Transverse colon (tissue), 4 donors: ENCODE data around the gene FANCC. TPM values are rescaled to one million over a fixed set of nuclear protein-coding genes. Genes with fewer than 3 reads are reported as not detected.

Source experiments
- DNase-seq: peaks from one replicate; pipeline ENCODE4 v3.0.0-alpha.2; 2019
- H3K27ac ChIP-seq, 4 donors: fragments of 200-600 bp; sonication (generic); 2 replicates each; pipeline ENCODE4 v1.5.1; 2016 to 2018; ENCODE audit warnings: inconsistent platforms in 4 of 4
- H3K27me3 ChIP-seq: fragments of 200-600 bp; sonication (generic); 2 replicates; pipeline ENCODE4 v1.5.1; 2017; ENCODE audit warnings: inconsistent platforms
- H3K36me3 ChIP-seq, 4 donors: fragments of 200-600 bp; sonication (generic); 2 replicates each; pipeline ENCODE4 v1.5.1; 2017 to 2019; ENCODE audit warnings: inconsistent platforms in 4 of 4
- H3K4me1 ChIP-seq, 4 donors: fragments of 200-600 bp; sonication (generic); 2 replicates each; pipeline ENCODE4 v1.5.1; 2017 to 2020; ENCODE audit warnings: inconsistent platforms in 4 of 4
- H3K4me3 ChIP-seq, 4 donors: fragments of 200-600 bp; sonication (generic); 1 replicate in 1 of 4; 2 replicates in 3 of 4; pipeline versions ENCODE4 v1.5.1 to v1.6.1; 2017 to 2019; ENCODE audit warnings: inconsistent platforms in 4 of 4
- H3K9me3 ChIP-seq, 2 donors: fragments of 200-600 bp; sonication (generic); 2 replicates each; pipeline ENCODE4 v1.5.1; 2017 to 2019; ENCODE audit warnings: inconsistent platforms in 2 of 2
- CTCF ChIP-seq, 5 experiments: fragments of 200-600 bp in 3 of 5; fragments of 450-650 bp in 2 of 5; sonication (generic) in 3 of 5; IDR thresholded peaks; 1 replicate in 2 of 5; 2 replicates in 3 of 5; pipeline ENCODE4 v1.5.1; 2016 to 2017; ENCODE audit warnings: antibody characterized with exemption in 5 of 5, inconsistent platforms in 3 of 5, mild to moderate bottlenecking in 2 of 5, moderate library complexity in 1 of 5
- EP300 ChIP-seq: sonication (generic); formaldehyde crosslinking; IDR thresholded peaks from one replicate; pipeline ENCODE4 v1.6.1; 2017; ENCODE audit warnings: antibody characterized with exemption, low read depth
- POLR2A ChIP-seq: fragments of 450-650 bp; IDR thresholded peaks from one replicate; pipeline ENCODE4 v1.6.1; 2016; ENCODE audit warnings: antibody characterized with exemption, mild to moderate bottlenecking, moderate library complexity
- POLR2AphosphoS5 ChIP-seq, 3 donors: sonication (generic); formaldehyde crosslinking; IDR thresholded peaks; one replicate each; pipeline ENCODE4 v1.6.1; 2016; ENCODE audit warnings: antibody characterized with exemption in 3 of 3
- WGBS, 2 donors: methylation state at CpG; one replicate each; pipeline ENCODE4 v1.1.5; 2018; ENCODE audit warnings: low coverage in 1 of 2; 5-methylcytosine and 5-hydroxymethylcytosine counted together
- in situ Hi-C, 4 donors: fragments of 200-750 bp; cut with MboI; loops; one replicate each; pipeline versions ENCODE4 v1.15.0 to v1.15.1; 2017; ENCODE audit warnings: low sequenced_read_pairs in 3 of 4, low pct_ligation_motif_present in 1 of 4, low pct_unique_long_range_greater_than_20kb in 1 of 4
- intact Hi-C: fragments of 100-400 bp; cut with DNase I; formaldehyde crosslinking; loops from one replicate; pipeline ENCODE4 v1.15.1; 2023; ENCODE audit warnings: low total_unique reads
- total RNA-seq, 4 donors: library from RNA; depleted of rRNA; stranded (reverse); fragments of >200 nt; gene quantifications; one replicate each; pipeline ENCODE4 v1.1.0, GENCODE V29; 2016

The FANCC gene
- total RNA-seq, 4 donors from 2014 or later, result 4.0 to 10.3 (median 9.5) TPM

- in situ Hi-C loops, result no loop called here
- peaks cover 0 to 6% (median 2%) of the 10 kb centered on the region in 4 donors for H3K36me3 ChIP-seq
- WGBS, 2 donors, result 44% methylated on average over 2 of the region's 2 CpGs
- no peaks in the 10 kb centered on the region for H3K27me3 ChIP-seq
- intact Hi-C loops, result no loop called here
- peak overlapping the region; percentile 74 to 91 (median 83) for H3K27ac ChIP-seq
- DNase-seq, result no peak
- no peak overlapping the region for H3K4me3 ChIP-seq
- TF ChIP-seq EP300 (no peak), CTCF (IDR thresholded peaks at IDR 0.05) (no peak), POLR2AphosphoS5 (IDR thresholded peaks at IDR 0.05) (no peak), POLR2A (no peak)
- H3K4me1 ChIP-seq, result peaks cover 23 to 75% (median 53%) of the 10 kb centered on the region in 4 donors
- no peaks in the 10 kb centered on the region for H3K9me3 ChIP-seq
Observed at GRCh38 chr9:95067897-95068296, 249.6 kb downstream of the FANCC start.

- no peaks in the 10 kb centered on the region for H3K27me3 ChIP-seq
- H3K27ac ChIP-seq, result peak overlapping the region; percentile 74 to 91 (median 83)
- no peak overlapping the region for H3K4me3 ChIP-seq
- H3K9me3 ChIP-seq, result no peaks in the 10 kb centered on the region
- H3K4me1 ChIP-seq, result peaks cover 32 to 75% (median 53%) of the 10 kb centered on the region in 4 donors
- 98% methylated on average over 6 of the region's 6 CpGs; no CpG with 5 or more reads in 1 of the 2 donors for WGBS, 2 donors
- intact Hi-C loops, result no loop called here
- in situ Hi-C loops, result no loop called here
- peaks cover 0 to 6% (median 2%) of the 10 kb centered on the region in 4 donors for H3K36me3 ChIP-seq
- no peak for TF ChIP-seq CTCF (IDR thresholded peaks at IDR 0.05)
- no peak for TF ChIP-seq EP300
- no peak for TF ChIP-seq POLR2AphosphoS5 (IDR thresholded peaks at IDR 0.05)
- no peak for TF ChIP-seq POLR2A
- no peak for DNase-seq
Observed at GRCh38 chr9:95067057-95067456, 250.5 kb downstream of the FANCC start.

- intact Hi-C loops (no loop called here), in situ Hi-C loops (no loop called here)
- Histone ChIP-seq H3K27ac (peak overlapping the region; percentile 74 to 91 (median 83)), H3K36me3 (peaks cover 0 to 11% (median 4%) of the 10 kb centered on the region in 4 donors), H3K9me3 (no peaks in the 10 kb centered on the region), H3K4me3 (no peak overlapping the region), H3K4me1 (peaks cover 21 to 83% (median 49%) of the 10 kb centered on the region in 4 donors), H3K27me3 (no peaks in the 10 kb centered on the region)
- DNase-seq, result no peak
- TF ChIP-seq POLR2A, result no peak
- no peak for TF ChIP-seq EP300
- no peak for TF ChIP-seq POLR2AphosphoS5 (IDR thresholded peaks at IDR 0.05)
- TF ChIP-seq CTCF (IDR thresholded peaks at IDR 0.05), result no peak
- WGBS, 2 donors, result 75% methylated on average over 11 of the region's 11 CpGs; no CpG with 5 or more reads in 1 of the 2 donors
Observed at GRCh38 chr9:95065224-95065623, 252.3 kb downstream of the FANCC start.

GRCh38 chr9:95063300-95063699 is 254.2 kb downstream of the FANCC start:
- TF ChIP-seq CTCF (IDR thresholded peaks at IDR 0.05) (no peak), EP300 (no peak)
- peaks cover 17 to 88% (median 50%) of the 10 kb centered on the region in 4 donors for H3K4me1 ChIP-seq
- peak overlapping the region; percentile 74 to 91 (median 83) for H3K27ac ChIP-seq
- H3K4me3 ChIP-seq, result no peak overlapping the region
- 96 to 97% methylated on average over 4 to 10 of the region's 10 CpGs for WGBS, 2 donors
- in situ Hi-C loops, result no loop called here
- intact Hi-C loops, result no loop called here
- no peaks in the 10 kb centered on the region for H3K9me3 ChIP-seq
- DNase-seq, result no peak
- H3K27me3 ChIP-seq, result no peaks in the 10 kb centered on the region
- H3K36me3 ChIP-seq, result peaks cover 0 to 11% (median 4%) of the 10 kb centered on the region in 4 donors
